Mesenchymal stem cell (in vitro differentiated cells and primary cell): ENCODE results near the gene TMUB1.

Source experiments
- DNase-seq: peaks from one replicate; pipeline ENCODE4 v3.0.0-alpha.2; 2013
- H2AFZ ChIP-seq: one replicate; pipeline ENCODE4 v1.6.1; 2013; ENCODE audit warnings: low read depth, mild to moderate bottlenecking, control low read depth, inconsistent platforms, low read length, moderate library complexity
- H2AK5ac ChIP-seq: 2 replicates; pipeline ENCODE4 v1.6.1; 2013; ENCODE audit warnings: low read length, moderate library complexity, mild to moderate bottlenecking, inconsistent platforms; ENCODE audit not compliant: severe bottlenecking
- H2BK120ac ChIP-seq: one replicate; pipeline ENCODE4 v1.6.1; 2013; ENCODE audit warnings: low read depth, mild to moderate bottlenecking, inconsistent platforms, low read length, moderate library complexity
- H2BK12ac ChIP-seq, 2 experiments: one replicate each; pipeline ENCODE4 v1.6.1; 2013; ENCODE audit warnings: inconsistent platforms in 2 of 2, low read length in 2 of 2, mild to moderate bottlenecking in 2 of 2, moderate library complexity in 2 of 2, control low read depth in 1 of 2
- H2BK15ac ChIP-seq: one replicate; pipeline ENCODE4 v1.6.1; 2013; ENCODE audit warnings: mild to moderate bottlenecking, low read depth, inconsistent platforms; ENCODE audit not compliant: poor library complexity, severe bottlenecking
- H2BK5ac ChIP-seq: 2 replicates; pipeline ENCODE4 v1.6.1; 2013; ENCODE audit warnings: low read depth, mild to moderate bottlenecking, low read length, control low read depth, inconsistent platforms; ENCODE audit not compliant: poor library complexity, severe bottlenecking
- H3K14ac ChIP-seq, 2 experiments: one replicate each; pipeline ENCODE4 v1.6.1; 2013; ENCODE audit warnings: inconsistent platforms in 2 of 2, low read length in 2 of 2, control low read depth in 1 of 2, mild to moderate bottlenecking in 1 of 2, moderate library complexity in 1 of 2
- H3K18ac ChIP-seq, 2 experiments: one replicate each; pipeline ENCODE4 v1.6.1; 2013; ENCODE audit warnings: inconsistent platforms in 2 of 2, low read length in 2 of 2, control low read depth in 1 of 2, low read depth in 1 of 2, mild to moderate bottlenecking in 1 of 2
- H3K23ac ChIP-seq, 2 experiments: one replicate each; pipeline ENCODE4 v1.6.1; 2013; ENCODE audit warnings: inconsistent platforms in 2 of 2, low read length in 2 of 2, mild to moderate bottlenecking in 2 of 2, moderate library complexity in 2 of 2, control low read depth in 1 of 2
- H3K27ac ChIP-seq: 2 replicates; pipeline ENCODE4 v1.5.1; 2013; ENCODE audit warnings: mild to moderate bottlenecking, moderate library complexity, low read length, control low read depth, inconsistent platforms; ENCODE audit not compliant: poor library complexity, severe bottlenecking
- H3K27me3 ChIP-seq, 2 experiments: 2 replicates each; pipeline versions ENCODE4 v1.6.1 to v1.7.0; 2013; ENCODE audit warnings: low read length in 2 of 2, mild to moderate bottlenecking in 2 of 2, moderate library complexity in 2 of 2, control low read depth in 1 of 2, inconsistent platforms in 1 of 2; ENCODE audit not compliant: control insufficient read depth in 1 of 2, insufficient read depth in 1 of 2
- H3K36me3 ChIP-seq, 2 experiments: 2 replicates each; pipeline versions ENCODE4 v1.6.1 to v1.7.0; 2013; ENCODE audit warnings: low read length in 2 of 2, control low read depth in 1 of 2, inconsistent platforms in 1 of 2, low read depth in 1 of 2, mild to moderate bottlenecking in 1 of 2; ENCODE audit not compliant: insufficient read depth in 2 of 2, control insufficient read depth in 1 of 2
- H3K4ac ChIP-seq, 2 experiments: one replicate each; pipeline ENCODE4 v1.6.1; 2013; ENCODE audit warnings: inconsistent platforms in 2 of 2, low read length in 2 of 2, mild to moderate bottlenecking in 2 of 2, moderate library complexity in 2 of 2, control low read depth in 1 of 2, low read depth in 1 of 2
- H3K4me1 ChIP-seq: 2 replicates; pipeline ENCODE4 v1.6.1; 2013; ENCODE audit warnings: low read depth, low read length, control low read depth; ENCODE audit not compliant: control insufficient read depth, insufficient read depth
- H3K4me2 ChIP-seq: 2 replicates; pipeline ENCODE4 v1.6.1; 2013; ENCODE audit warnings: low read length, mild to moderate bottlenecking, inconsistent platforms; ENCODE audit not compliant: poor library complexity, severe bottlenecking
- H3K4me3 ChIP-seq, 2 experiments: 2 replicates each; pipeline versions ENCODE4 v1.5.1 to v1.7.0; 2013; ENCODE audit warnings: low read length in 2 of 2, mild to moderate bottlenecking in 2 of 2, control low read depth in 1 of 2, low read depth in 1 of 2; ENCODE audit not compliant: insufficient read depth in 1 of 2
- H3K79me1 ChIP-seq: replicated peaks from 2 replicates; pipeline ENCODE4 v1.6.1; 2013; ENCODE audit warnings: mild to moderate bottlenecking, control low read depth, low read length, inconsistent platforms; ENCODE audit not compliant: poor library complexity, severe bottlenecking
- H3K9ac ChIP-seq: 2 replicates; pipeline ENCODE4 v1.7.0; 2013; ENCODE audit warnings: mild to moderate bottlenecking, low read length, moderate library complexity
- H3K9me3 ChIP-seq: 2 replicates; pipeline ENCODE4 v1.7.0; 2013; ENCODE audit warnings: mild to moderate bottlenecking, low read length; ENCODE audit not compliant: control insufficient read depth
- H4K8ac ChIP-seq: one replicate; pipeline ENCODE4 v1.6.1; 2013; ENCODE audit warnings: inconsistent platforms, mild to moderate bottlenecking, low read length, moderate library complexity
- H4K91ac ChIP-seq: one replicate; pipeline ENCODE4 v1.6.1; 2013; ENCODE audit warnings: mild to moderate bottlenecking, low read length, inconsistent platforms
- WGBS: methylation state at CpG from one replicate; pipeline ENCODE4 v1.1.7; 2013; ENCODE audit warnings: mixed read lengths; 5-methylcytosine and 5-hydroxymethylcytosine counted together

Gene TMUB1

GRCh38 chr7:151115121-151115835 lies 32.0 kb upstream of the TMUB1 start:
- peak overlapping the region; percentile 35 to 46 for H3K4ac ChIP-seq
- H2BK15ac ChIP-seq = peak overlapping the region; percentile 38
- H2AFZ ChIP-seq = no peak overlapping the region
- H3K18ac ChIP-seq = peak overlapping the region; percentile 49 to 59
- no peaks in the 10 kb centered on the region for H3K9me3 ChIP-seq
- 2% methylated on average over 58 of the region's 114 CpGs for WGBS
- peak overlapping the region; percentile 82 for H4K8ac ChIP-seq
- peak overlapping the region; percentile 92 for H2BK120ac ChIP-seq
- H3K36me3 ChIP-seq = peaks cover 26 to 53% of the 10 kb centered on the region in 2 experiments
- H3K14ac ChIP-seq = no peak overlapping the region
- H2BK5ac ChIP-seq = no peak overlapping the region
- peak overlapping the region in 1 of 2 experiments; percentile 24 for H2BK12ac ChIP-seq
- no peak overlapping the region for H3K9ac ChIP-seq
- peaks cover 54% of the 10 kb centered on the region for H3K79me1 ChIP-seq
- no peak overlapping the region for H2AK5ac ChIP-seq
- H4K91ac ChIP-seq = no peak overlapping the region
- peak; percentile 20 for DNase-seq
- peak overlapping the region in 1 of 2 experiments; percentile 57 for H3K4me3 ChIP-seq
- H3K23ac ChIP-seq = no peak overlapping the region
- H3K4me2 ChIP-seq = peak overlapping the region; percentile 86
- peaks cover 44% of the 10 kb centered on the region for H3K4me1 ChIP-seq
- no peak overlapping the region for H3K27ac ChIP-seq
- H3K27me3 ChIP-seq = no peaks in the 10 kb centered on the region

- Histone ChIP-seq H3K18ac (peak overlapping the region; percentile 59 to 79), H3K4me2 (peak overlapping the region; percentile 86), H3K4me1 (peaks cover 46% of the 10 kb centered on the region), H3K79me1 (peaks cover 55% of the 10 kb centered on the region), H2BK12ac (peak overlapping the region; percentile 47 to 52), H2BK120ac (peak overlapping the region; percentile 92), H3K4me3 (peak overlapping the region in 1 of 2 experiments; percentile 57), H2AK5ac (peak overlapping the region; percentile 18), H4K91ac (peak overlapping the region; percentile 37), H3K14ac (no peak overlapping the region), H2AFZ (no peak overlapping the region), H4K8ac (peak overlapping the region; percentile 62), H2BK5ac (no peak overlapping the region), H3K23ac (no peak overlapping the region), H2BK15ac (peak overlapping the region; percentile 39), H3K27me3 (no peaks in the 10 kb centered on the region), H3K9ac (no peak overlapping the region), H3K9me3 (no peaks in the 10 kb centered on the region), H3K4ac (peak overlapping the region; percentile 6 to 46), H3K27ac (peak overlapping the region; percentile 91), H3K36me3 (peaks cover 17 to 47% of the 10 kb centered on the region in 2 experiments)
- under 1% methylated on average over 33 of the region's 101 CpGs for WGBS
- DNase-seq = no peak
Measured at GRCh38 chr7:151114151-151115090, 31.1 kb upstream of the TMUB1 start.

GRCh38 chr7:151113344-151114150 lies 30.3 kb upstream of the TMUB1 start:
- Histone ChIP-seq H2BK15ac (no peak overlapping the region), H3K9ac (no peak overlapping the region), H3K18ac (no peak overlapping the region), H3K79me1 (peaks cover 54% of the 10 kb centered on the region), H4K91ac (peak overlapping the region; percentile 10), H2BK12ac (no peak overlapping the region), H2BK120ac (peak overlapping the region; percentile 1), H3K4ac (peak overlapping the region; percentile 34 to 39), H3K36me3 (peaks cover 9 to 39% of the 10 kb centered on the region in 2 experiments), H2AK5ac (peak overlapping the region; percentile 37), H2AFZ (no peak overlapping the region), H3K23ac (no peak overlapping the region), H4K8ac (no peak overlapping the region), H3K27me3 (no peaks in the 10 kb centered on the region), H3K27ac (peak overlapping the region; percentile 91), H3K4me1 (peaks cover 46% of the 10 kb centered on the region), H3K14ac (no peak overlapping the region), H2BK5ac (no peak overlapping the region), H3K4me2 (peak overlapping the region; percentile 86), H3K4me3 (no peak overlapping the region), H3K9me3 (no peaks in the 10 kb centered on the region)
- WGBS = under 1% methylated on average over 13 of the region's 13 CpGs
- peak; percentile 94 for DNase-seq
